GM19099 (cell line): ENCODE results near the gene PIAS1.

Experiments used
- POLR2A ChIP-seq: IDR thresholded peaks from 3 replicates; pipeline ENCODE4 v1.6.1; 2011; ENCODE audit warnings: low read depth; ENCODE audit not compliant: insufficient read length; ENCODE audit errors: extremely low read depth

The PIAS1 gene

GRCh38 chr15:68204776-68205557, 150.9 kb downstream of the PIAS1 start, which contains the start of gene CALML4:
CALML4 (minus strand) TSS chr15:68205332; CDS start chr15:68205247, 85 bp downstream.
- TF ChIP-seq POLR2A, result no peak

GRCh38 chr15:68205558-68205944, 151.4 kb downstream of the PIAS1 start:
- no peak for TF ChIP-seq POLR2A

GRCh38 chr15:68205954-68206539, 151.9 kb downstream of the PIAS1 start:
- no peak for TF ChIP-seq POLR2A

GRCh38 chr15:68206711-68207151, 152.6 kb downstream of the PIAS1 start:
- no peak for TF ChIP-seq POLR2A

- TF ChIP-seq POLR2A, result no peak
These were observed 153.2 kb downstream of the PIAS1 start for GRCh38 chr15:68207176-68207935.

GRCh38 chr15:68208136-68208535, 154.0 kb downstream of the PIAS1 start:
- no peak for TF ChIP-seq POLR2A

GRCh38 chr15:68208636-68209240, 154.6 kb downstream of the PIAS1 start:
- no peak for TF ChIP-seq POLR2A

- TF ChIP-seq POLR2A, result no peak
These were observed 155.2 kb downstream of the PIAS1 start for GRCh38 chr15:68209272-68209671.

GRCh38 chr15:68209735-68210408, 155.8 kb downstream of the PIAS1 start:
- TF ChIP-seq POLR2A, result peak; percentile 10

GRCh38 chr15:68210409-68210756, 156.3 kb downstream of the PIAS1 start:
- TF ChIP-seq POLR2A, result no peak

GRCh38 chr15:68210821-68211655, 156.9 kb downstream of the PIAS1 start:
- TF ChIP-seq POLR2A, result no peak

GRCh38 chr15:68211656-68212320, 157.7 kb downstream of the PIAS1 start:
- TF ChIP-seq POLR2A, result no peak
